NB4 (cell line): ENCODE data around the gene MMD2.

Source experiments
- MAX ChIP-seq: IDR thresholded peaks from 2 replicates; pipeline ENCODE4 v1.6.1; 2011; ENCODE audit warnings: low read depth, low read length
- MYC ChIP-seq: IDR thresholded peaks from 2 replicates; pipeline ENCODE4 v1.6.1; 2011; ENCODE audit warnings: low read depth, low read length
- POLR2A ChIP-seq: IDR thresholded peaks from 2 replicates; pipeline ENCODE4 v1.6.1; 2011; ENCODE audit warnings: mild to moderate bottlenecking; ENCODE audit not compliant: insufficient read length; ENCODE audit errors: extremely low read depth
- TF ChIP-seq, protein P1 (sequence below): IDR thresholded peaks from one replicate; pipeline ENCODE4 v1.5.1; 2012; ENCODE audit warnings: low read depth, low read length

DNA sequence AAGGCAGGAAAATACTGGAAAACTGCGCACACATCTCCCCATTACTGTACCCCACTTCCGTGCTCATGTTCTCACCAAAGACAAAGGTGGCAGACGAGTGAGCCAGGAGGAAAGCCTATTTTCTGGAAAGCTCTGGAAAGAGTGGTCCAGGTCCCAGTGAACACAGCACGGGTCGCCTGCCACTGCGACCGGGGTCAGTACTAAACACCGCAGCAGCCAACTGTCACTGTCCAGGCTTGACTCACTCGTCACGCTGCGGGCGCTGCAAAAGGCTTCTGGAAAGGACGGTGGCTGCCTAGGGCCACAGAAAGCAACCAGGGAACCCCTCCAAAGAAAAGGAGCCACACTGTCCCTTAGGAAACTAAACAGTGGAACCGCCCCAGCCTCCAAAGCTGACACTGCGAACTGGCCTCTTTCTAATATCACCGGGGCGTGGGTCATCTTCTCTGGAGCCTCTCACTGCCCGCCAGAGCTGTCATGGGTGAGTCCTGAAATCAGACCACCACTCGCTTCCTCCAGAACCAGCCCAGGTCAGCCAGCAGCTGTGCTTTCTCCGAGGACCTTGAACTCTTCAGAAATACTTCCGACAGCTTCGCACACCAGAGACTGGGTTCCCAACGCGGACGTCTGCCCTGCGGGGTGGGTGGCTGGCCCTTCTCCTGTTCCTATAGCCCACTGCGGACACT lies 79.4 kb downstream of the MMD2 start:
- TF ChIP-seq, protein P1, sequence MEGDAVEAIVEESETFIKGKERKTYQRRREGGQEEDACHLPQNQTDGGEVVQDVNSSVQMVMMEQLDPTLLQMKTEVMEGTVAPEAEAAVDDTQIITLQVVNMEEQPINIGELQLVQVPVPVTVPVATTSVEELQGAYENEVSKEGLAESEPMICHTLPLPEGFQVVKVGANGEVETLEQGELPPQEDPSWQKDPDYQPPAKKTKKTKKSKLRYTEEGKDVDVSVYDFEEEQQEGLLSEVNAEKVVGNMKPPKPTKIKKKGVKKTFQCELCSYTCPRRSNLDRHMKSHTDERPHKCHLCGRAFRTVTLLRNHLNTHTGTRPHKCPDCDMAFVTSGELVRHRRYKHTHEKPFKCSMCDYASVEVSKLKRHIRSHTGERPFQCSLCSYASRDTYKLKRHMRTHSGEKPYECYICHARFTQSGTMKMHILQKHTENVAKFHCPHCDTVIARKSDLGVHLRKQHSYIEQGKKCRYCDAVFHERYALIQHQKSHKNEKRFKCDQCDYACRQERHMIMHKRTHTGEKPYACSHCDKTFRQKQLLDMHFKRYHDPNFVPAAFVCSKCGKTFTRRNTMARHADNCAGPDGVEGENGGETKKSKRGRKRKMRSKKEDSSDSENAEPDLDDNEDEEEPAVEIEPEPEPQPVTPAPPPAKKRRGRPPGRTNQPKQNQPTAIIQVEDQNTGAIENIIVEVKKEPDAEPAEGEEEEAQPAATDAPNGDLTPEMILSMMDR = no peak
- TF ChIP-seq POLR2A = no peak
- no peak for TF ChIP-seq MYC
- no peak for TF ChIP-seq MAX
